Hematopoietic multipotent progenitor cell treated with erythropoietin and hydrocortisone succinate and interleukin-3 and kit ligand, for 8 days (in vitro differentiated cells): ENCODE measurements around the gene SGCA.

ENCODE experiments used
- DNase-seq: peaks from one replicate; pipeline ENCODE4 v3.0.0-alpha.2; 2015

Gene SGCA

DNA sequence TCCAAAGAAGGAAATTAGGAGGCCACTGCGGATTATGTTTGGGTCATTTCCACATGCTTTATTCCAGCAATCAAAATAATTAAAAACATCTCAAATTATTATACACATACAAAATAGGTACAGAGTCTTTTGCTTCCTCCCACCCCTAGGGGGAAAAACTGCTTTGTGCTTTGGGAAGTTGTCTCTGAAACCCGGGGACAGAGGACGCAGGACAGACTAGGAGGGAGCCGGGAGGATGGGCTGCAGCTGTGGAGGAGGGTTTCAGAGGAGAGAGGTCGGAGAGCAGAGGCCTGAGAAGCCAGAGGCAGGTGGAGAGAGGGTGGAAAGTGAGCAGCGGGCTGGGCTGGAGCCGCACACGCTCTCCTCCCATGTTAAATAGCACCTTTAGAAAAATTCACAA, 18.3 kb downstream of the SGCA start:
- DNase-seq, result no peak

- no peak for DNase-seq
Measured at GRCh38 chr17:50184611-50185398, 19.0 kb downstream of the SGCA start.

DNA sequence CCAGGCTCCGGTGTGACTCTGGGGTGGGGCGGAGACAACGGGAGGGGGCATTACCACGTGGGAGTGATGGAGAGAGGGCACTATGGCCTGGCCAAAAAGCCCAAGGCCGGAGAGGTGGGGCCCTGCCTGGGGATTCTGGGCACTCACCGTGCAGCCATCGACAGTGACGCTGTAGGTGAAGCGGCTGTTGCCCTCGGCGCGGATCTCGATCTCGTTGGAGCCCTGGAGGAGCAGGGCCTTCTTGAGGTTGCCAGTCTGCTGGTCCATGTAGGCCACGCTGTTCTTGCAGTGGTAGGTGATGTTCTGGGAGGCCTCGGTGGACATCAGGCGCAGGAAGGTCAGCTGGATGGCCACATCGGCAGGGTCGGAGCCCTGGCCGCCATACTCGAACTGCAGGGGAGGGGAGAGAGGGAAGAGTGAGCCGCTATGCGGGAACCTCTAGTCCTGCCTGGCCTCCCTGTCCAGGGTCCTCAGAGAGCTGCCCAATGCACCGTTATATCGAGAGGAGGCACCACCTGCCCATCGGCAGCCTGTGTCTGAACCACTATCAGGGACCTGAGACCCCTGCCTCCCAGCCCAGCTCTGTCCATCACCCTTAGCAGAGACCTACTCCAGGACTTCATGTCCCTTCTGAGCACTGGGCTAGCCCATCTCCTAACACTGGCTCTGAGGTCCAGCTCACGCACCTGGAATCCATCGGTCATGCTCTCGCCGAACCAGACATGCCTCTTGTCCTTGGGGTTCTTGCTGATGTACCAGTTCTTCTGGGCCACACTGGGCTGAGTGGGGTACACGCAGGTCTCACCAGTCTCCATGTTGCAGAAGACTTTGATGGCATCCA, 20.0 kb downstream of the SGCA start:
- no peak for DNase-seq

- no peak for DNase-seq
Measured at GRCh38 chr17:50186661-50187393, 21.0 kb downstream of the SGCA start.

GRCh38 chr17:50187394-50187725, 21.6 kb downstream of the SGCA start:
- DNase-seq, result no peak

- no peak for DNase-seq
Measured at GRCh38 chr17:50187751-50188530, 22.1 kb downstream of the SGCA start.

DNA sequence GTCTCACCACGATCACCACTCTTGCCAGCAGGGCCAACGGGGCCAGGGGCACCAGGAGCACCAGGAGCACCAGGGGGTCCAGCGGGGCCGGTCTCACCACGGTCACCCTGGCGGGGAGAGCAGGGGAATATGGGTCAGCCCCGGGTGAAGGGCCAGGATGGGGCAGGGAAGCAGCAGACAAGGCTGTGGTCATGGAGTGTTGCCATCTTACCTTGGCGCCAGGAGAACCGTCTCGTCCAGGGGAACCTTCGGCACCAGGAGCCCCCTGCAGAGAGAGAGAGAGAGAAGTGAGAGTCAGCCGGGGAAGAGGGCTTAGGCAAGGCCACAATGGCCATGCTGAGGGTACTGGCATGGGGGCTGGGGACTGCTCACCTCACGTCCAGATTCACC, 22.7 kb downstream of the SGCA start:
- DNase-seq, result no peak

DNA sequence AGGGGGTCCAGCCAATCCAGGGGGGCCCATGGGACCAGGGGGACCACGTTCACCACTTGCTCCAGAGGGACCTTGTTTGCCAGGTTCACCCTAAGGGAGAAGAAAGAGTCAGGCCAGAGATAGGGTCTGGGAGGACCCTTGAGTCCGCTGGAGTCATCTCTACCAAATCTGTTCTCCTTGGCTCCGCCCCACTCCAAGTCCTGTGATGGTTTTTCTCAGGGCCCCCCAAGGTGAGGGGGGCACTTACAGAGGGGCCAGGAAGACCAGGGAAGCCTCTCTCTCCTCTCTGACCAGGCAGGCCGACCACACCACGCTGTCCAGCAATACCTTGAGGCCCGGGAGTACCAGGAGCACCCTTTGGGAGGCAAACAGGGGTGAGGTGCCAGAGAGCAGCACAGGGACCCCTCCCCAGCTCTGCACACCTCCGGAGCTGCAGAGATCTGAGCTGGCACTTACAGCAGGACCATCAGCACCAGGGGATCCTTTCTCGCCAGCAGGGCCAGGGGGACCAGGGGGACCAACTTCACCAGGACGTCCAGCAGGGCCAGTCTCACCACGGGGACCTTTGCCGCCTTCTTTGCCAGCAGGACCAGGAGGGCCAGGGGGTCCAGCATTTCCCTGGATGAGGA, 23.2 kb downstream of the SGCA start:
- DNase-seq, result no peak

DNA sequence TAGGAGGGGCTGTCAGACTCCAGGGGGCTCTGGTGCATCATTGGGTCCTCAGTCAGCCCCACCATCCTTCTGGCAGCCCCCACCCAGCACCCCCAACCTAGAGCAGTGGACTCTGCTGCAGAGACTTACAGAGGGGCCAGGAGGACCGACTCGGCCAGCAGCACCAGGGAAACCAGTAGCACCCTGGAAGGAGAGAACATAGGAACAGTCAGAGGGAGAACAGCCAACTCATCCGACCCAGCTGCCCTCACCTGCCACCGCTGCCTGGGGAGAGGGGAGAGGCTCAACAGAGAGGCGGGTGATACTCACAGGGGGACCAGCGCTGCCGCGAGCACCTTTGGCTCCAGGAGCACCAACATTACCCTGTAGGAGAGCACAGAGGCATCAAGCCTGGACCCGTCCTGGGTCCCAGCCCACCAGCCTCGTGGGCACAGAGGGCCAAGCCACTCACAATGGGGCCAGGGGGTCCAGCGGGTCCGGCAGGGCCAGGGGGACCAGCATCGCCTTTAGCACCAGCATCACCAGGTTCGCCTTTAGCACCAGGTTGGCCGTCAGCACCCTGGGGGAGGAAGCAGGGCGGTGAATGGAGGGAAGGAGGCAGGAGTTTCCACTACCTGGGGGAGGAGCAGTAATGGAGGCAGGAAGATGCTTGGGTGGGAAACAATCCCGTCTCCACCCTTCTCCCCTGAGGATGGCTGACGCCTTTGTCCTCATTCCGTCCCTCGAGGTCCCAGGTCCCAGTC, 23.9 kb downstream of the SGCA start:
- no peak for DNase-seq

DNA sequence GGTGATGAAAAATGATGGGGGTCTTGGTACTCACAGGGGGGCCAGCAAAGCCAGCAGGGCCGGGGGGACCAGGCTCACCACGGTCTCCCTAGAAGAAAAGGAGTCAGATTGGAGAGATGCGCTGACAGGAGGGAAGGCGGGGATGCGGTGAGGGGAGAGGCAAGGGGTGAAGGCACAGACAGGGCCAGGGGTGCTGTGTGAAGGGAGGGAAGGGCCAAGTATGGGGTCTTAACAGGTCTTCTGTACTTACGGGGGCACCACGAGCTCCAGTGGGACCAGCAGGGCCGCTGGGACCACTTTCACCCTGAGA, 24.4 kb downstream of the SGCA start:
- DNase-seq, result no peak

DNA sequence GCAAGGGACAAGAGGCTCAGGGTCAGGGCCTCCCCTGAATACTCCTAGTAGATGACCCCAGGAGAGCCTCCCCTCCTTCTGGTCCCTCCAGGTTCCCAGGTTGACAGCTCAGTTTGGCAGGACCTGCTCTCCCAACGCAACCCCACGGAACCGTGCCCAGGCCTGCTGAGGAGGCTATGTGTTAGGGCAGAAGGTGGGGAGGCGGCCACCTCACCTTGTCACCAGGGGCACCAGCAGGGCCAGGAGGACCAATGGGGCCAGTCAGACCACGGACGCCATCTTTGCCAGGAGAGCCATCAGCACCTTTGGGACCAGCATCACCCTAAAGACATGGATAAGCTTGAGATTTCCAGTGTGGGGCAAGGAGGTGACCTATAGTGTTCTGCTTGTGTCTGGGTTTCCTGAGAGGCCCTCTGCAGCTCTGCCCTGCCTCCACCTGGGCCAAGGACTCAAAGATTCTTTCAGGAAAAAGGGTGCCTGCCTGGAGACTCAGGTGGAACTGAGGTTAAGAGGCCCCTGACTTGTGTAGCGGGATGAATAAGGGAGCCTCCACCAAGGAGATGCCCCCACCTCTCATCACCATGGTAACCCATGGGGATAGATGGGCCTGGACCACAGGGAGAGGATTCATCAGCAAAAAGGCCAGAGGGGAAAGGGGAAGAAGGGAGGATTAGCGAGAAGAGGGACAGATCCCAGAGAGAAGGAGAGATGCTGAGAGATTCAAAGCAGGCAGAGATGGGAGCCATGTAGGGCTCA, 25.0 kb downstream of the SGCA start:
- no peak for DNase-seq

GRCh38 chr17:50191359-50192143, 25.7 kb downstream of the SGCA start:
- DNase-seq, result no peak

GRCh38 chr17:50192144-50192617, 26.4 kb downstream of the SGCA start:
- no peak for DNase-seq

GRCh38 chr17:50192618-50193291, 26.9 kb downstream of the SGCA start:
- no peak for DNase-seq

DNA sequence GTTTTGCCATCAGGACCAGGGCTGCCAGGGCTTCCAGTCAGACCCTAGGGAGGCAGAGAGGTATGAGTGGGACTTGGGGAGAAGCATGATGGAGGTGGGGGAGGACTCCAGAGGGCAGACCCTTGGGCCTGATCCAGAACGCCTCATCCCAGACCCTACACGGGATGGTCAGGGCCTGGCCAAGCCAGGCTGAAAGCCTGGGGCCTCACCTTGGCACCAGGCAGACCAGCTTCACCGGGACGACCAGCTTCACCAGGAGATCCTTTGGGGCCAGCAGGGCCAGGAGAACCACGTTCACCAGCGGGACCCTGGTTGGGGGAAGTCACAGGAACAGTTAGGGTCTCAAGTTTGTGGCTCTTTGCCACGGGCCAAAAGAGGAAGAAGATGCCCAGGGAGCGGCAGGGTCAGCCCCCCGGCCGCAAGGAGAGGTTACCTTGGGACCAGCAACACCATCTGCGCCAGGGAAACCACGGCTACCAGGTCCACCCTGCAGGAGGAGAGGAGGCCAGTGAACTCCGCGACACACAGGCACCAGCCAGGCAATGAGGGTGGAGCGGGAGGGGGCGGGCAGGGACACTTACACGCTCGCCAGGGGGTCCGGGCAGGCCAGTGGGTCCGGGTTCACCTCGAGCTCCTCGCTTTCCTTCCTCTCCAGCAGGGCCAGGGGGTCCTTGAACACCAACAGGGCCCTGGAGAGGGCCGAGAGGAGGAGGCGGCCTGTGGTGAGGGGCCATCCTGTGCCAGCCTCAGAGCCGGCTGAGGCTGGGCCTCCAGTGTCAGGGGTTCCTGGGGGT, 28.5 kb downstream of the SGCA start:
- DNase-seq, result no peak

DNA sequence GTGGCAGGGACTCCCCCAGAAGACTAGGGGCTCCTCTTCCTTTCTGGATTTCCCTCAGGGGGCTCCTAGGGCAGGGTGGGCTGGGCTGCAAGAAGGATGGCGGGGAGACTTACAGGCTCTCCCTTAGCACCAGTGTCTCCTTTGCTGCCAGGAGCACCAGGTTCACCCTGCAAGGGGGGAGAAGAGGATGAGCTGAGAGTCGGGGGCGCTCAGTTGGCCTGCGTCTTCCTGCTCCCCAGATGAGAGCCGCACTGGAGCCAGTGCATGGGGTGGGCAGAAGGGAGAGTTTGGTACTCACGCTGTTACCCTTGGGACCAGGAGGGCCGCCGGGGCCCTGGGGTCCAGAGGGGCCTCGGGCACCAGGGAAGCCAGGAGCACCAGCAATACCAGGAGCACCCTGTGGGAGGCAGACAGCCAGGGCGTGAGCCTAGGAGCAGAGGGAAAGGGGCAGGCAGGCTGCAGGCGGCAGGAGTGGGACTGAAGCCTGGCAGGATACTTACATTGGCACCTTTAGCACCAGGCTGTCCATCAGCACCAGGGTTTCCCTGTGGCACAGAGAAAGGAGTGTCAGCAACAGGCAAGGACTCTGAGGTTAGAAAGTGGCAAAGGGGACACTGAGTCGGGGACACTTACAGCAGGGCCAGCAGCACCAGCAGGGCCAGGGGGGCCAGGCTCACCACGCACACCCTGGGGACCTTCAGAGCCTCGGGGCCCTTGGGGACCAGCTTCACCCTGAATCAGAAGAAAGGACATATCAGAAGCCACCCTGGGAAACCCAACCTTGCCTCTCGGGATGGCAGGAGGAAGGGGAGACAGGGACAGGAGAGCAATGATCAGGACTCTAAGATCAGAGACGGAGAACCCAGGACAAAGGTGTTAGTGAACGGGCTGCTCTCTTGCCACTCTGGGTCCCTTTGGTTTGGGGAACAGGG, 29.4 kb downstream of the SGCA start:
- no peak for DNase-seq

GRCh38 chr17:50196036-50196435, 30.2 kb downstream of the SGCA start:
- DNase-seq, result no peak
